Lung (tissue), 12 donors: ENCODE data around the gene GLI3. TPM values are rescaled to one million over a fixed set of nuclear protein-coding genes. Genes with fewer than 3 reads are reported as not detected.

Experiments used
- ATAC-seq: fragments of 200-7000 bp; cut with Tn5 transposase; one replicate; pipeline ENCODE4 v1.9.1; 2020; ENCODE audit warnings: moderate number of reproducible peaks; ENCODE audit not compliant: insufficient read depth, low FRiP score
- DNase-seq, 3 donors: peaks; one replicate each; pipeline ENCODE4 v3.0.0-alpha.2; 2013 to 2017
- H3K27ac ChIP-seq, 2 donors: one replicate each; pipeline ENCODE4 v1.5.1; 2013; ENCODE audit warnings: mild to moderate bottlenecking in 2 of 2, moderate library complexity in 2 of 2, control low read depth in 1 of 2, inconsistent platforms in 1 of 2, low read depth in 1 of 2, low read length in 1 of 2
- H3K27me3 ChIP-seq, 3 donors: one replicate each; pipeline ENCODE4 v1.5.1; 2013; ENCODE audit warnings: low read length in 2 of 3; ENCODE audit not compliant: control insufficient read depth in 3 of 3, insufficient read depth in 3 of 3
- H3K36me3 ChIP-seq, 4 donors: one replicate each; pipeline ENCODE4 v1.5.1; 2013; ENCODE audit warnings: low read length in 4 of 4, mild to moderate bottlenecking in 1 of 4, moderate library complexity in 1 of 4; ENCODE audit not compliant: control insufficient read depth in 4 of 4, insufficient read depth in 4 of 4
- H3K4me1 ChIP-seq, 5 donors: one replicate each; pipeline ENCODE4 v1.5.1; 2013; ENCODE audit warnings: low read length in 5 of 5, mild to moderate bottlenecking in 2 of 5, moderate library complexity in 1 of 5; ENCODE audit not compliant: control insufficient read depth in 5 of 5, insufficient read depth in 5 of 5
- H3K4me3 ChIP-seq: one replicate; pipeline ENCODE4 v1.5.1; 2013; ENCODE audit warnings: mild to moderate bottlenecking, control low read depth, moderate library complexity
- H3K9ac ChIP-seq, 2 donors: one replicate each; pipeline ENCODE4 v1.5.1; 2013; ENCODE audit warnings: low read length in 2 of 2, control low read depth in 1 of 2; ENCODE audit not compliant: insufficient read depth in 1 of 2
- H3K9me3 ChIP-seq, 4 donors: one replicate each; pipeline ENCODE4 v1.5.1; 2013; ENCODE audit warnings: low read length in 3 of 4, mild to moderate bottlenecking in 1 of 4, moderate library complexity in 1 of 4; ENCODE audit not compliant: control insufficient read depth in 4 of 4, insufficient read depth in 3 of 4
- CTCF ChIP-seq: IDR thresholded peaks from 2 replicates; pipeline ENCODE4 v1.5.1; 2012; ENCODE audit warnings: mild to moderate bottlenecking; ENCODE audit errors: control extremely low read depth, extremely low read depth
- WGBS, 2 donors: extraction: QIAGEN DNeasy Blood & Tissue Kit; methylation state at CpG; one replicate each; pipeline ENCODE4 v1.1.7; 2013; 5-methylcytosine and 5-hydroxymethylcytosine counted together
- polyA plus RNA-seq, 2 donors: library from polyadenylated mRNA; stranded (reverse); fragments of 200-250 nt; gene quantifications; one replicate each; pipeline ENCODE4 v1.2.1, GENCODE V29; 2013
- total RNA-seq, 2 donors: library from RNA; depleted of rRNA in 1 of 2; stranded (reverse); fragments of >200 nt in 1 of 2; gene quantifications; one replicate each; pipeline ENCODE4 v1.2.1, GENCODE V29; 2014 to 2021
- donor health status: control.
- donor health status: control.
- donor health status: Bipolar disorder and iron deficiency.
- donor health status: healthy.
- donor health status: DM: yes; HTN: yes; CAD: no.

Gene GLI3
- total and polyA plus RNA-seq, 4 donors, result 2.0 to 23.4 (median 10.3) TPM

GRCh38 chr7:42074076-42074475 is 162.9 kb downstream of the GLI3 start:
- 81 to 86% methylated on average over 4 of the region's 4 CpGs for WGBS, 2 donors
- Histone ChIP-seq H3K36me3 (peaks cover 0 to 11% (median 5%) of the 10 kb centered on the region in 4 donors), H3K4me1 (peaks cover 2 to 38% (median 6%) of the 10 kb centered on the region in 5 donors), H3K9ac (no peak overlapping the region), H3K9me3 (no peaks in the 10 kb centered on the region), H3K27me3 (no peaks in the 10 kb centered on the region), H3K4me3 (no peak overlapping the region), H3K27ac (no peak overlapping the region)
- no peak for ATAC-seq
- no peak for TF ChIP-seq CTCF
- no peak for DNase-seq

GRCh38 chr7:42071372-42072261 is 165.4 kb downstream of the GLI3 start:
- WGBS, 2 donors, result 68 to 88% methylated on average over 8 of the region's 8 CpGs
- no peak overlapping the region for H3K4me3 ChIP-seq
- no peaks in the 10 kb centered on the region for H3K9me3 ChIP-seq
- TF ChIP-seq CTCF, result no peak
- H3K27ac ChIP-seq, result no peak overlapping the region
- peak in 2 of 3 donors; percentile 59 to 77 for DNase-seq
- peaks cover 0 to 13% (median 5%) of the 10 kb centered on the region in 4 donors for H3K36me3 ChIP-seq
- no peaks in the 10 kb centered on the region for H3K27me3 ChIP-seq
- no peak overlapping the region for H3K9ac ChIP-seq
- peaks cover 2 to 58% (median 11%) of the 10 kb centered on the region in 5 donors for H3K4me1 ChIP-seq
- peak; percentile 58 for ATAC-seq

- Histone ChIP-seq H3K36me3 (peaks cover 0 to 7% (median 3%) of the 10 kb centered on the region in 4 donors), H3K4me1 (peaks cover 2 to 70% (median 16%) of the 10 kb centered on the region in 5 donors), H3K27me3 (no peaks in the 10 kb centered on the region), H3K9ac (no peak overlapping the region), H3K9me3 (no peaks in the 10 kb centered on the region), H3K27ac (peak overlapping the region in 1 of 2 donors; percentile 52), H3K4me3 (no peak overlapping the region)
- ATAC-seq (no peak), DNase-seq (no peak)
- WGBS, 2 donors, result 58 to 78% methylated on average over 2 of the region's 2 CpGs
- no peak for TF ChIP-seq CTCF
These were observed 166.9 kb downstream of the GLI3 start for GRCh38 chr7:42070068-42070467.
